DND-41 (cell line): ENCODE measurements around the gene PTPRN2.

Experiments
- ATAC-seq: fragments of 200-7000 bp; cut with Tn5 transposase; 3 replicates; pipeline ENCODE4 v1.9.1; 2021; ENCODE audit warnings: low read depth; ENCODE audit not compliant: insufficient read depth
- DNase-seq: peaks from one replicate; pipeline ENCODE4 v3.0.0-alpha.2; 2020
- H2AFZ ChIP-seq: 2 replicates; pipeline ENCODE4 v1.6.0; 2012; ENCODE audit warnings: low read depth, low read length
- H3K27ac ChIP-seq: 2 replicates; pipeline ENCODE4 v1.5.1; 2012; ENCODE audit warnings: low read length, inconsistent platforms
- H3K27me3 ChIP-seq: fragments of 200-600 bp; sonication (generic); 2 replicates; pipeline ENCODE4 v1.6.0; 2012; ENCODE audit warnings: low read length, mild to moderate bottlenecking, inconsistent platforms; ENCODE audit not compliant: insufficient read depth, poor library complexity
- H3K36me3 ChIP-seq: 2 replicates; pipeline ENCODE4 v1.5.1; 2012; ENCODE audit warnings: low read length, inconsistent platforms; ENCODE audit not compliant: insufficient read depth
- H3K4me1 ChIP-seq: 2 replicates; pipeline ENCODE4 v1.5.1; 2012; ENCODE audit warnings: mild to moderate bottlenecking, low read length; ENCODE audit not compliant: insufficient read depth
- H3K4me2 ChIP-seq: 2 replicates; pipeline ENCODE4 v1.6.0; 2012; ENCODE audit warnings: mild to moderate bottlenecking, moderate library complexity, low read length, inconsistent platforms; ENCODE audit not compliant: insufficient read depth
- H3K4me3 ChIP-seq, 2 experiments: fragments of 200-600 bp in 1 of 2; shearing (Covaris generic) in 1 of 2; 2 replicates each; pipeline ENCODE4 v1.5.1; 2012 to 2016; ENCODE audit warnings: inconsistent platforms in 2 of 2, low read length in 2 of 2, mild to moderate bottlenecking in 2 of 2, low read depth in 1 of 2, moderate library complexity in 1 of 2
- H3K79me2 ChIP-seq: 2 replicates; pipeline ENCODE4 v1.6.0; 2012; ENCODE audit warnings: low read length, inconsistent platforms; ENCODE audit not compliant: insufficient read depth
- H3K9ac ChIP-seq: 2 replicates; pipeline ENCODE4 v1.6.0; 2012; ENCODE audit warnings: low read depth, mild to moderate bottlenecking, inconsistent platforms, low read length, moderate library complexity
- H3K9me3 ChIP-seq: 2 replicates; pipeline ENCODE4 v1.5.1; 2012; ENCODE audit warnings: low read length, moderate library complexity, mild to moderate bottlenecking, inconsistent platforms; ENCODE audit not compliant: insufficient read depth, severe bottlenecking
- H4K20me1 ChIP-seq: 2 replicates; pipeline ENCODE4 v1.6.0; 2012; ENCODE audit warnings: low read length; ENCODE audit not compliant: insufficient read depth
- CTCF ChIP-seq: IDR thresholded peaks from 2 replicates; pipeline ENCODE4 v1.5.1; 2012; ENCODE audit warnings: borderline replicate concordance, low read length, moderate library complexity, mild to moderate bottlenecking; ENCODE audit not compliant: poor library complexity, severe bottlenecking; ENCODE audit errors: extremely low read depth
- EZH2 ChIP-seq: IDR thresholded peaks from 3 replicates; pipeline ENCODE4 v1.6.1; 2012; ENCODE audit warnings: borderline replicate concordance, low read depth, mild to moderate bottlenecking, moderate library complexity, low read length, inconsistent platforms; ENCODE audit not compliant: severe bottlenecking

Gene PTPRN2

GRCh38 chr7:158192184-158192835 is 395.3 kb downstream of the PTPRN2 start:
- Histone ChIP-seq H3K4me2 (no peak overlapping the region), H3K36me3 (no peaks in the 10 kb centered on the region), H3K9ac (no peak overlapping the region), H3K4me1 (no peaks in the 10 kb centered on the region), H3K4me3 (no peak overlapping the region), H3K27me3 (no peaks in the 10 kb centered on the region), H4K20me1 (no peaks in the 10 kb centered on the region), H3K79me2 (no peaks in the 10 kb centered on the region), H3K9me3 (peaks cover 22% of the 10 kb centered on the region), H3K27ac (no peak overlapping the region), H2AFZ (no peak overlapping the region)
- TF ChIP-seq CTCF = no peak
- TF ChIP-seq EZH2 = no peak
- DNase-seq (no peak), ATAC-seq (no peak)

GRCh38 chr7:158191671-158192070 is 396.0 kb downstream of the PTPRN2 start:
- DNase-seq (no peak), ATAC-seq (no peak)
- TF ChIP-seq EZH2 (no peak), CTCF (no peak)
- Histone ChIP-seq H3K4me3 (no peak overlapping the region), H3K36me3 (no peaks in the 10 kb centered on the region), H2AFZ (no peak overlapping the region), H4K20me1 (no peaks in the 10 kb centered on the region), H3K27me3 (no peaks in the 10 kb centered on the region), H3K79me2 (no peaks in the 10 kb centered on the region), H3K27ac (no peak overlapping the region), H3K4me2 (no peak overlapping the region), H3K9me3 (peaks cover 22% of the 10 kb centered on the region), H3K9ac (no peak overlapping the region), H3K4me1 (no peaks in the 10 kb centered on the region)

- Histone ChIP-seq H2AFZ (no peak overlapping the region), H4K20me1 (no peaks in the 10 kb centered on the region), H3K79me2 (no peaks in the 10 kb centered on the region), H3K4me3 (no peak overlapping the region), H3K4me2 (no peak overlapping the region), H3K36me3 (no peaks in the 10 kb centered on the region), H3K9me3 (peaks cover 19% of the 10 kb centered on the region), H3K4me1 (no peaks in the 10 kb centered on the region), H3K9ac (no peak overlapping the region), H3K27me3 (no peaks in the 10 kb centered on the region), H3K27ac (no peak overlapping the region)
- no peak for TF ChIP-seq CTCF
- TF ChIP-seq EZH2 = no peak
- ATAC-seq (no peak), DNase-seq (no peak)
These were observed 396.9 kb downstream of the PTPRN2 start for GRCh38 chr7:158190756-158191155.
